Measurements from ENCODE around the gene GFRA1. TPM values are rescaled to one million over a fixed set of nuclear protein-coding genes. Genes with fewer than 3 reads are reported as not detected.
"Not testable (repeated sequence)": the region's sequence is repeated elsewhere in the genome, so short reads cannot be mapped to it uniquely, and the experiment has no call there.

GFRA1 gene
- total RNA-seq, 2 experiments from 2014 or later, result not detected

DNA sequence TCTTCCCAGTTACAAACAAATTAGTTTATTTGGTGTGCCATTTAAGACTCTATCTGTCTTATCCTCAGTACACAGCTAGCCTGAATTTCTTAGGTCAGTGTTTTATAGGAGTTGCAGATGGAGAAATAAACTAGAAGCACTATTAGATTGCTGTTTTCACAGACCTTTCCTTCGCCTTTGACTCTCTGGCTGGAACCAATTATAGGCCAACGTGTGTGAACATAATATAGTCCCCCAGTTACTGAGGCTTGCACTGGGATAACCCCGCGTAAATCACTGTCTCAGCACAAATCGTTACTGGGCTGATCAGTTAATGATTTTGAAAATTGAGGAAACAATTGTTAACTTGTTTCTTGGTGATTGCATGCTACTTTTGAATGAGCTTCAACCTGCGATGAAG lies 233.4 kb downstream of the GFRA1 start:
- POLR2A ChIA-PET, result no interaction called here
- Mint-ChIP-seq H3K4me3 (no peak overlapping the region), H3K27me3 (no peaks in the 10 kb centered on the region), H3K27ac (no peak overlapping the region), H3K9me3 (no peaks in the 10 kb centered on the region), H3K36me3 (ENCODE audit: low read depth) (no peaks in the 10 kb centered on the region), H3K4me1 (ENCODE audit: low read depth) (no peaks in the 10 kb centered on the region)
- ATAC-seq (no peak), DNase-seq (no peak)
- TF ChIP-seq, protein P1, sequence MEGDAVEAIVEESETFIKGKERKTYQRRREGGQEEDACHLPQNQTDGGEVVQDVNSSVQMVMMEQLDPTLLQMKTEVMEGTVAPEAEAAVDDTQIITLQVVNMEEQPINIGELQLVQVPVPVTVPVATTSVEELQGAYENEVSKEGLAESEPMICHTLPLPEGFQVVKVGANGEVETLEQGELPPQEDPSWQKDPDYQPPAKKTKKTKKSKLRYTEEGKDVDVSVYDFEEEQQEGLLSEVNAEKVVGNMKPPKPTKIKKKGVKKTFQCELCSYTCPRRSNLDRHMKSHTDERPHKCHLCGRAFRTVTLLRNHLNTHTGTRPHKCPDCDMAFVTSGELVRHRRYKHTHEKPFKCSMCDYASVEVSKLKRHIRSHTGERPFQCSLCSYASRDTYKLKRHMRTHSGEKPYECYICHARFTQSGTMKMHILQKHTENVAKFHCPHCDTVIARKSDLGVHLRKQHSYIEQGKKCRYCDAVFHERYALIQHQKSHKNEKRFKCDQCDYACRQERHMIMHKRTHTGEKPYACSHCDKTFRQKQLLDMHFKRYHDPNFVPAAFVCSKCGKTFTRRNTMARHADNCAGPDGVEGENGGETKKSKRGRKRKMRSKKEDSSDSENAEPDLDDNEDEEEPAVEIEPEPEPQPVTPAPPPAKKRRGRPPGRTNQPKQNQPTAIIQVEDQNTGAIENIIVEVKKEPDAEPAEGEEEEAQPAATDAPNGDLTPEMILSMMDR (IDR thresholded peaks at IDR 0.05), result no peak
- CTCF ChIA-PET, result no interaction called here
- intact Hi-C loops (cut with micrococcal nuclease), result no loop called here

DNA sequence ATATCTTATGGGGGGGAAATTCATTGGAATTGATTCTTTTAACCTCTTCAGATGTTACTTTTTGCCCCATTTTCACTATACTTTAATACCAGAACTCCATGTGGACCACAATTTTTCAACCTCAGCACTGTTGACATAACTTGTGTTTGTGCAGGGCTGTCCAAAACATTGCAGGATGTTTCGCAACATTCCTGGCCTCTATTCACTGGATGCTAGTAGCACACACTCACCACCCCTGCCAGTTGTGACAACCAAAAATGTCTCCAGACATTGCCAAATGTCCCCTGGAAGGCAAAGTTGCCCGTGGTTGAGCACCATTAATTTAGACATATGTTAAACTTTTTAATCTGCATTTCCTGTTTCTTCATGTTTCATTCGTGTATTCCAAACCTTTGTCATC lies 234.7 kb downstream of the GFRA1 start:
- TF ChIP-seq, protein P1 (IDR thresholded peaks at IDR 0.05), result no peak

DNA sequence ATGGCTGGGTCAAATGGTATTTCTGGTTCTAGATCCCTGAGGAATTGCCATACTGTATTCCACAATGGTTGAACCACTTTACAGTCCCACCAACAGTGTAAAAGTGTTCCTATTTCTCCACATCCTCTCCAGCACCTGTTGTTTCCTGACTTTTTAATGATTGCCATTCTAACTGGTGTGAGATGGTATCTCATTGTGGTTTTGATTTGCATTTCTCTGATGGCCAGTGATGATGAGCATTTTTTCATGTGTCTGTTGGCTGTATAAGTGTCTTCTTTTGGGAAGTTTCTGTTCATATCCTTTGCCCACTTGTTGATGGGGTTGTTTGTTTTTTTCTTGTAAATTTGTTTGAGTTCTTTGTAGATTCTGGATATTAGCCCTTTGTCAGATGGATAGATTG lies 237.6 kb downstream of the GFRA1 start:
- CTCF ChIA-PET; ATAC-seq; DNase-seq; POLR2A ChIA-PET; H3K36me3 Mint-ChIP-seq (ENCODE audit: low read depth); H3K4me1 Mint-ChIP-seq (ENCODE audit: low read depth); H3K4me3 Mint-ChIP-seq; H3K9me3 Mint-ChIP-seq; H3K27me3 Mint-ChIP-seq; H3K27ac Mint-ChIP-seq; intact Hi-C loops (cut with micrococcal nuclease): not testable (repeated sequence)

More for the DNA sequence above, 234.7 kb downstream of the GFRA1 start:
- DNase-seq (no peak), ATAC-seq (no peak)
- H3K4me3 Mint-ChIP-seq, result no peak overlapping the region
- POLR2A ChIA-PET, result no interaction called here
- CTCF ChIA-PET, result no interaction called here
- H3K36me3 Mint-ChIP-seq (ENCODE audit: low read depth), result no peaks in the 10 kb centered on the region
- intact Hi-C loops (cut with micrococcal nuclease), result no loop called here
- no peaks in the 10 kb centered on the region for H3K27me3 Mint-ChIP-seq
- H3K27ac Mint-ChIP-seq, result no peak overlapping the region
- H3K9me3 Mint-ChIP-seq, result peaks cover 6% of the 10 kb centered on the region
- H3K4me1 Mint-ChIP-seq (ENCODE audit: low read depth), result no peaks in the 10 kb centered on the region

DNA sequence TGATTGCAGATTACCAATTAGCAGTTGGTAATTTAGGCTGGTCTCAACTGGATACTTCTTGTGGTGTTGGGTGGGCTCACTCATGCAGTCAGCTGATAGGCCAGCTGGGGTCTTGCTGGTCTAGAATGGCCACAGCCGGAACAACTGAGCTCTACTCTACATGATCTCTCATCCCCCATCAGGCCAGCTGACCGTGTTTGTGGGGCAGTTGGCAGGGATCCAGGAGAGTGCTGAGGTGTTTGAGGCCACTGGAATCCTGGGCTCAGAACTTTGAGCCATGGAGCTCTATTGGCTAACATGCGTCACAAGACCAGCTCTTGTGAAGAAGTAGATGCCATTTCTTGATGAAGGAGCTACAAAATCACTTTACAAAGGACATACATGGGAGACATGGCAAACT lies 242.4 kb downstream of the GFRA1 start:
- Mint-ChIP-seq H3K27ac (no peak overlapping the region), H3K4me1 (ENCODE audit: low read depth) (no peaks in the 10 kb centered on the region), H3K36me3 (ENCODE audit: low read depth) (no peaks in the 10 kb centered on the region), H3K9me3 (peaks cover 14% of the 10 kb centered on the region), H3K27me3 (no peaks in the 10 kb centered on the region), H3K4me3 (no peak overlapping the region)
- POLR2A ChIA-PET, result no interaction called here
- TF ChIP-seq, protein P1 (IDR thresholded peaks at IDR 0.05), result no peak
- CTCF ChIA-PET, result no interaction called here
- DNase-seq (no peak), ATAC-seq (no peak)
- intact Hi-C loops (cut with micrococcal nuclease), result no loop called here

DNA sequence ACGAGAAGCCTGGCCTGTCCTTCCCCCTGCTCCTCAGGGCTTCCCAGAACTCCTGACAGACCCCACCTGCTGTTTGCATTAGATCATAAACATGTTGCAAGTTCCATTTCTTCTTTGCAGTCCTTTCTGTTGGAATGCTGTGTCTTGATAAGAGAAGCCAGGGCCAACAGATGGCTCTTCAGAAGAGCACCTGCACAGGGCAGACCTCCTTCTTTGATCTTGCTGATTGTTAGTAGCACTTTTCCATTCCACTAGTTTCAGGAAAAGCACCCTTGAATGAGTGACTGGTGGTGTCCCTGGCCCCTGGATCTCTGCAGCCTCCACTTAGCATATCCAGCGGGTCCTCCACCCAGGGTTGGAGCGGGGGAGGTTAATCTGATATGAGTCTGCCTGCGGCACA lies 243.2 kb downstream of the GFRA1 start:
- POLR2A ChIA-PET, result no interaction called here
- CTCF ChIA-PET, result no interaction called here
- intact Hi-C loops (cut with micrococcal nuclease), result no loop called here
- H3K4me3 Mint-ChIP-seq, result no peak overlapping the region
- H3K36me3 Mint-ChIP-seq (ENCODE audit: low read depth), result no peaks in the 10 kb centered on the region
- peaks cover 14% of the 10 kb centered on the region for H3K9me3 Mint-ChIP-seq
- no peak overlapping the region for H3K27ac Mint-ChIP-seq
- TF ChIP-seq, protein P1 (IDR thresholded peaks at IDR 0.05), result no peak
- H3K4me1 Mint-ChIP-seq (ENCODE audit: low read depth), result no peaks in the 10 kb centered on the region
- no peaks in the 10 kb centered on the region for H3K27me3 Mint-ChIP-seq
- DNase-seq (no peak), ATAC-seq (no peak)

DNA sequence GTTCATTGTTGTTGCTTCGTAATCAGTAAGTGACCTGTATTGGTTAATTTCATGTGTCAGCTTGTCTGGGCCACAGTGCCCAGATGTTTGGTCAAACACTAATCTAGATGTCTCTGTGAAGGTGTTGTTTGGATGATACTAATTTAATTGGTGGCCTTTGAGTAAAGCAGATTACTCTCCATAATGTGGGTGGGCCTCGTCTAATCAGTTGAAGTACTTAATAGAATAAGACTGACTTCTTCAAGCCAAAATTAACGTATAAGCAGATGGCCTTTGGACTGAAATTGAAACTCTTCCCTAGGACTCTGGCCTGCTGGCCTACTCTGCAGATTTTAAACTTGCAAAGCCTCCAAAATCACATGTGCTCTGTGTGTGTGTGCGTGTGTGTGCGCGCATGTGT lies 245.7 kb downstream of the GFRA1 start:
- TF ChIP-seq, protein P1 (IDR thresholded peaks at IDR 0.05), result no peak
- no peak overlapping the region for H3K27ac Mint-ChIP-seq
- no peaks in the 10 kb centered on the region for H3K4me1 Mint-ChIP-seq (ENCODE audit: low read depth)
- ChIA-PET CTCF (no interaction called here), POLR2A (no interaction called here)
- intact Hi-C loops (cut with micrococcal nuclease), result no loop called here
- H3K27me3 Mint-ChIP-seq, result no peaks in the 10 kb centered on the region
- DNase-seq (no peak), ATAC-seq (no peak)
- H3K36me3 Mint-ChIP-seq (ENCODE audit: low read depth), result no peaks in the 10 kb centered on the region
- peaks cover 5% of the 10 kb centered on the region for H3K9me3 Mint-ChIP-seq
- H3K4me3 Mint-ChIP-seq, result no peak overlapping the region
